H1 (cell line): ENCODE data around the gene FGF14. TPM values are rescaled to one million over a fixed set of nuclear protein-coding genes. Genes with fewer than 3 reads are reported as not detected.

Experiments used
- CTCF ChIA-PET: fragments of 300-600 bp; sonication (Branson Sonifier 250); formaldehyde crosslinking; loops from one replicate; lab custom pipeline; 2021; ENCODE audit not compliant: partially characterized antibody; lab: Charles Lee
- POLR2A ChIA-PET: fragments of 300-600 bp; sonication (Branson Sonifier 250); formaldehyde crosslinking; loops from one replicate; lab custom pipeline; 2021; ENCODE audit warnings: inconsistent platforms; ENCODE audit not compliant: partially characterized antibody; lab: Charles Lee
- DNase-seq, 2 experiments: peaks; one replicate each; pipeline versions ENCODE4 v3.0.0 to v3.0.0-alpha.2; 2010 to 2022; ENCODE audit warnings: low spot score in 2 of 2, low read depth in 1 of 2, mixed read lengths in 1 of 2
- FAIRE-seq: peaks from 2 replicates; lab custom pipeline; 2011; peaks lifted over from hg19 to GRCh38; lab: Jason Lieb, UNC
- H2AFZ ChIP-seq: 2 replicates; pipeline ENCODE4 v1.8.1; 2012; ENCODE audit warnings: low read length, inconsistent platforms
- H2AK5ac ChIP-seq: 2 replicates; pipeline ENCODE4 v1.6.1; 2013; ENCODE audit warnings: low read depth, low read length
- H2BK120ac ChIP-seq: replicated peaks from 2 replicates; pipeline ENCODE3; 2013; ENCODE audit warnings: low read depth, low read length, inconsistent platforms
- H2BK12ac ChIP-seq: 2 replicates; pipeline ENCODE4 v1.6.1; 2013; ENCODE audit warnings: low read depth, low read length
- H2BK15ac ChIP-seq: 2 replicates; pipeline ENCODE4 v1.6.1; 2013; ENCODE audit warnings: low read length
- H2BK20ac ChIP-seq: 2 replicates; pipeline ENCODE4 v1.6.1; 2013; ENCODE audit warnings: low read length
- H2BK5ac ChIP-seq: 2 replicates; pipeline ENCODE4 v1.6.1; 2013; ENCODE audit warnings: low read depth, low read length
- H3K14ac ChIP-seq: 2 replicates; pipeline ENCODE4 v1.6.1; 2013; ENCODE audit warnings: inconsistent platforms; ENCODE audit not compliant: insufficient read length
- H3K18ac ChIP-seq: 2 replicates; pipeline ENCODE4 v1.6.1; 2013; ENCODE audit warnings: low read length; ENCODE audit errors: extremely low read depth
- H3K23ac ChIP-seq: 2 replicates; pipeline ENCODE4 v1.6.1; 2013; ENCODE audit warnings: inconsistent platforms; ENCODE audit not compliant: insufficient read length
- H3K23me2 ChIP-seq: 2 replicates; pipeline ENCODE4 v1.6.1; 2013; ENCODE audit warnings: low read depth, low read length
- H3K27ac ChIP-seq: 2 replicates; pipeline ENCODE4 v1.6.1; 2011; ENCODE audit warnings: low read depth, low read length, inconsistent platforms
- H3K27me3 ChIP-seq, 4 experiments: replicated peaks in 1 of 4; 1 replicate in 1 of 4; 2 replicates in 3 of 4; pipeline versions ENCODE4 v1.6.1 to v1.8.1; 2011 to 2013; ENCODE audit warnings: low read length in 3 of 4, mild to moderate bottlenecking in 3 of 4, inconsistent platforms in 2 of 4, mixed read lengths in 2 of 4, moderate library complexity in 1 of 4; ENCODE audit not compliant: control insufficient read depth in 3 of 4, insufficient read depth in 3 of 4; ENCODE audit errors: extremely low read depth in 1 of 4
- H3K36me3 ChIP-seq, 4 experiments: 2 replicates each; pipeline versions ENCODE4 v1.6.1 to v1.8.1; 2011 to 2013; ENCODE audit warnings: mild to moderate bottlenecking in 4 of 4, low read length in 3 of 4, moderate library complexity in 2 of 4, control low read depth in 1 of 4, inconsistent platforms in 1 of 4; ENCODE audit not compliant: insufficient read depth in 4 of 4, control insufficient read depth in 2 of 4
- H3K4ac ChIP-seq: replicated peaks from 2 replicates; pipeline ENCODE3; 2013; ENCODE audit warnings: low read length, low read depth, mixed read lengths, inconsistent platforms; ENCODE audit not compliant: insufficient read length
- H3K4me1 ChIP-seq, 4 experiments: replicated peaks in 1 of 4; 1 replicate in 1 of 4; 2 replicates in 3 of 4; pipeline versions ENCODE4 v1.6.1 to v1.8.1; 2011 to 2013; ENCODE audit warnings: low read length in 3 of 4, inconsistent platforms in 2 of 4, mixed read lengths in 1 of 4; ENCODE audit not compliant: insufficient read depth in 4 of 4, control insufficient read depth in 3 of 4
- H3K4me2 ChIP-seq, 2 experiments: 2 replicates each; pipeline versions ENCODE4 v1.6.1 to v1.8.1; 2011 to 2013; ENCODE audit warnings: low read depth in 2 of 2, low read length in 2 of 2, control low read depth in 1 of 2, inconsistent platforms in 1 of 2, mild to moderate bottlenecking in 1 of 2; ENCODE audit not compliant: insufficient read depth in 1 of 2
- H3K4me3 ChIP-seq, 4 experiments: fragments of 200-600, 300-600 bp in 1 of 4; sonication (generic), shearing (Covaris generic), sonication (Bioruptor Twin) in 1 of 4; 2 replicates each; pipeline versions ENCODE4 v1.5.1 to v1.8.1; 2011 to 2016; ENCODE audit warnings: low read length in 4 of 4, low read depth in 3 of 4, control low read depth in 2 of 4, inconsistent platforms in 2 of 4, mild to moderate bottlenecking in 2 of 4, mixed read lengths in 1 of 4, moderate library complexity in 1 of 4; ENCODE audit not compliant: insufficient read depth in 2 of 4; ENCODE audit errors: extremely low read depth in 1 of 4
- H3K56ac ChIP-seq: replicated peaks from 2 replicates; pipeline ENCODE3; 2013; ENCODE audit warnings: low read depth, mild to moderate bottlenecking, mixed read lengths, low read length, inconsistent platforms; ENCODE audit not compliant: insufficient read length
- H3K79me1 ChIP-seq: 2 replicates; pipeline ENCODE4 v1.6.1; 2013; ENCODE audit warnings: low read depth, low read length, control low read depth
- H3K79me2 ChIP-seq, 2 experiments: 2 replicates each; pipeline versions ENCODE4 v1.6.1 to v1.8.1; 2012 to 2013; ENCODE audit warnings: low read length in 2 of 2, mild to moderate bottlenecking in 2 of 2, inconsistent platforms in 1 of 2; ENCODE audit not compliant: insufficient read depth in 2 of 2, control insufficient read depth in 1 of 2
- H3K9ac ChIP-seq, 4 experiments: replicated peaks in 1 of 4; 1 replicate in 1 of 4; 2 replicates in 3 of 4; pipeline versions ENCODE4 v1.6.1 to v1.8.1; 2011 to 2013; ENCODE audit warnings: low read depth in 3 of 4, low read length in 3 of 4, control low read depth in 2 of 4, mild to moderate bottlenecking in 2 of 4, moderate library complexity in 2 of 4, inconsistent platforms in 1 of 4; ENCODE audit errors: extremely low read depth in 1 of 4
- H3K9me3 ChIP-seq, 2 experiments: 2 replicates each; pipeline versions ENCODE4 v1.6.1 to v1.8.1; 2012 to 2013; ENCODE audit warnings: mild to moderate bottlenecking in 2 of 2, moderate library complexity in 2 of 2, control low read depth in 1 of 2, inconsistent platforms in 1 of 2, low read depth in 1 of 2, low read length in 1 of 2, mixed read lengths in 1 of 2; ENCODE audit not compliant: insufficient read depth in 2 of 2
- H4K20me1 ChIP-seq, 2 experiments: replicated peaks in 1 of 2; 2 replicates each; pipeline versions ENCODE3 to v1.8.1; 2011 to 2013; ENCODE audit warnings: inconsistent platforms in 2 of 2, low read length in 2 of 2, mild to moderate bottlenecking in 1 of 2; ENCODE audit not compliant: insufficient read depth in 2 of 2, control insufficient read depth in 1 of 2
- H4K5ac ChIP-seq: 2 replicates; pipeline ENCODE4 v1.6.1; 2013; ENCODE audit warnings: low read length, low read depth, mixed read lengths, inconsistent platforms; ENCODE audit not compliant: insufficient read length
- H4K8ac ChIP-seq: 2 replicates; pipeline ENCODE4 v1.8.0; 2013; ENCODE audit warnings: mild to moderate bottlenecking, moderate library complexity, low read length, inconsistent platforms; ENCODE audit not compliant: insufficient read depth; ENCODE audit errors: extremely low read depth
- H4K91ac ChIP-seq: replicated peaks from 2 replicates; pipeline ENCODE3; 2013; ENCODE audit warnings: low read length, mixed read lengths, inconsistent platforms; ENCODE audit not compliant: insufficient read length
- ASH2L ChIP-seq: fragments of 200-600, 300-600 bp; sonication (generic); IDR thresholded peaks from one replicate; pipeline ENCODE4 v1.7.1; 2017; ENCODE audit warnings: low read length
- ATF2 ChIP-seq: IDR thresholded peaks from 2 replicates; pipeline ENCODE4 v1.6.1; 2012; ENCODE audit warnings: low read length, inconsistent platforms
- BACH1 ChIP-seq: IDR thresholded peaks from 2 replicates; pipeline ENCODE4 v1.6.1; 2012; ENCODE audit warnings: low read length, improper control_type of control experiment
- CHD1 ChIP-seq: IDR thresholded peaks from 2 replicates; pipeline ENCODE4 v1.6.1; 2012; ENCODE audit warnings: low read depth, low read length, improper control_type of control experiment
- EGR1 ChIP-seq: IDR thresholded peaks from 2 replicates; pipeline ENCODE4 v1.6.1; 2011; ENCODE audit warnings: low read depth, low read length, borderline replicate concordance
- EP300 ChIP-seq, 2 experiments: IDR thresholded peaks; 1 replicate in 1 of 2; 2 replicates in 1 of 2; pipeline ENCODE4 v1.6.1; 2011 to 2012; ENCODE audit warnings: low read depth in 2 of 2, low read length in 2 of 2, mild to moderate bottlenecking in 2 of 2, borderline replicate concordance in 1 of 2, inconsistent platforms in 1 of 2, moderate library complexity in 1 of 2
- SP1 ChIP-seq: IDR thresholded peaks from 2 replicates; pipeline ENCODE4 v1.6.1; 2011; ENCODE audit warnings: low read depth, low read length
- YY1 ChIP-seq: IDR thresholded peaks from 2 replicates; pipeline ENCODE4 v1.6.1; 2011; ENCODE audit warnings: low read depth, mild to moderate bottlenecking, low read length
- ZNF274 ChIP-seq: IDR thresholded peaks from 2 replicates; pipeline ENCODE4 v1.7.0; 2012; ENCODE audit warnings: low read length, borderline replicate concordance; ENCODE audit errors: extremely low read depth
- WGBS, 2 experiments: shearing (Covaris generic) in 1 of 2; methylation state at CpG; one replicate each; pipeline versions ENCODE4 v1.1.6 to v1.1.7; 2013 to 2015; ENCODE audit warnings: low lambda C conversion rate in 2 of 2, mixed read lengths in 2 of 2, inconsistent platforms in 1 of 2, low coverage in 1 of 2, missing lambda C conversion rate in 1 of 2; ENCODE audit not compliant: insufficient replicate concordance in 2 of 2, insufficient coverage in 1 of 2, insufficient read length in 1 of 2; ENCODE audit errors: extremely low coverage in 1 of 2, missing lambda C conversion rate in 1 of 2; 5-methylcytosine and 5-hydroxymethylcytosine counted together
- polyA plus RNA-seq, 7 experiments: library from polyadenylated mRNA; depleted of rRNA in 3 of 7; stranded (reverse) in 5 of 7; unstranded in 2 of 7; fragments of >200 nt in 5 of 7; fragments of 200-250 nt in 2 of 7; gene quantifications; 1 replicate in 5 of 7; 2 replicates in 1 of 7; 4 replicates in 1 of 7; pipeline versions ENCODE4 v1.2.1 to v1.2.3, GENCODE V29; 2011 to 2013; ENCODE audit warnings: missing spikeins in 2 of 7, mixed read lengths in 2 of 7
- total RNA-seq: library from RNA; stranded (reverse); fragmentation: NEBNext Ultra II Directional; extraction: Animal tissue kit (Norgen Biotek cat#: 25700); gene quantifications from 2 replicates; pipeline ENCODE4 v1.2.1, GENCODE V29; 2021

The FGF14 gene
- total and polyA plus RNA-seq, 2 of the 8 experiments (the other 6 are each of a cell fraction or from before 2014, with no cell fraction given): 0.05 to 0.58 TPM

- no peaks in the 10 kb centered on the region for H3K79me1 ChIP-seq
- H3K23ac ChIP-seq: no peak overlapping the region
- no peak overlapping the region for H4K8ac ChIP-seq
- H3K4me2 ChIP-seq: no peak overlapping the region
- H2BK12ac ChIP-seq: no peak overlapping the region
- no peak overlapping the region for H2BK20ac ChIP-seq
- H3K4me1 ChIP-seq: no peaks in the 10 kb centered on the region
- FAIRE-seq (no peak), DNase-seq (no peak)
- no peak overlapping the region for H2AFZ ChIP-seq
- no peak overlapping the region for H4K5ac ChIP-seq
- H3K9ac ChIP-seq: no peak overlapping the region
- ChIA-PET CTCF (interaction anchor here (0.6 to 1.7 kb wide), 5 partner anchors 10 to 1239 kb away, joined by 3 to 7 read pairs (median 5); no protein-coding TSS in a partner anchor), POLR2A (no interaction called here)
- H3K56ac ChIP-seq: no peak overlapping the region
- 77 to 100% methylated on average over 1 to 7 of the region's 7 CpGs for WGBS, 2 experiments
- H3K4ac ChIP-seq: no peak overlapping the region
- H4K20me1 ChIP-seq: no peaks in the 10 kb centered on the region
- no peak overlapping the region for H2AK5ac ChIP-seq
- H3K27me3 ChIP-seq: no peaks in the 10 kb centered on the region
- TF ChIP-seq ATF2: no peak
- TF ChIP-seq ASH2L: no peak
- no peak for TF ChIP-seq ZNF274
- no peak for TF ChIP-seq BACH1
- TF ChIP-seq SP1: no peak
- TF ChIP-seq EGR1: no peak
- TF ChIP-seq CHD1: no peak
- no peak for TF ChIP-seq YY1
- no peak for TF ChIP-seq EP300 (IDR thresholded peaks at IDR 0.05; ENCODE audit: borderline replicate concordance in 1 of 2, low read depth in 2 of 2, low read length in 2 of 2)
- no peak overlapping the region for H2BK120ac ChIP-seq
- no peak overlapping the region for H3K14ac ChIP-seq
- no peaks in the 10 kb centered on the region for H3K9me3 ChIP-seq
- no peaks in the 10 kb centered on the region for H3K79me2 ChIP-seq
- no peak overlapping the region for H2BK5ac ChIP-seq
- H3K4me3 ChIP-seq: no peak overlapping the region
- H3K23me2 ChIP-seq: no peaks in the 10 kb centered on the region
- no peaks in the 10 kb centered on the region for H3K36me3 ChIP-seq
- no peak overlapping the region for H4K91ac ChIP-seq
- H2BK15ac ChIP-seq: no peak overlapping the region
- H3K18ac ChIP-seq: no peak overlapping the region
- H3K27ac ChIP-seq: no peak overlapping the region
Observed at GRCh38 chr13:102117175-102117831, 284.5 kb downstream of the FGF14 start.
